SKM-1 treated with dmso at 0.1 percent for 144 hours (cell line): ENCODE results near the gene PPP2R2C.

ENCODE experiments used
- DNase-seq: peaks from one replicate; lab custom pipeline; 2025; ENCODE audit not compliant: unreplicated experiment; lab: John Stamatoyannopoulos, UW

PPP2R2C gene

GRCh38 chr4:6472387-6473263, at the start of gene PPP2R2C:
Gene PPP2R2C (minus strand): TSS chr4:6472614. CDS start chr4:6472229, 385 bp downstream.
- DNase-seq: no peak

- no peak for DNase-seq
Measured at GRCh38 chr4:6520978-6521377, 48.6 kb upstream of the PPP2R2C start.

- DNase-seq: no peak
Measured at GRCh38 chr4:6520051-6520636, 47.7 kb upstream of the PPP2R2C start.

- no peak for DNase-seq
Measured at GRCh38 chr4:6517171-6517570, 44.8 kb upstream of the PPP2R2C start.

- DNase-seq: no peak
Measured at GRCh38 chr4:6516762-6517161, 44.3 kb upstream of the PPP2R2C start.

DNA sequence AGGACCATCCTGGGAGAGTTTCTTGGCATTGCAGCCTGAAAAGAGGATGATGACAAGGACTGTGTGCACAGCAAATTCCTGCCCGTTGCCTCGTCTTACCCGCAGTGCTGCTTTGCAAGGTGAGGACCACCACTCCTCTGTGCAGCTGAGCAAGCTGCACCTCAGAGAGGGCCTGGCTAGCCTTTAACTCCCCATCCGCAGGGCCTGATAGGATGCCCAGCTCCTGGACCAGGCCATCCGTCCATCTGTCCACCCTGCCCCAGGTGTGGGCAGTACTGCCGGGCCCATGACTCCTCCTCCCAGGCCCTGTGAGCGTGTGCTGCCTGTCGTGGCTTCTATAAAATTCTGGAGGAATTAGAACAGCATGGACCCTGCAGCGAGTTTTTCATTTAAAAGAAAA, 43.9 kb upstream of the PPP2R2C start:
- DNase-seq: no peak

DNA sequence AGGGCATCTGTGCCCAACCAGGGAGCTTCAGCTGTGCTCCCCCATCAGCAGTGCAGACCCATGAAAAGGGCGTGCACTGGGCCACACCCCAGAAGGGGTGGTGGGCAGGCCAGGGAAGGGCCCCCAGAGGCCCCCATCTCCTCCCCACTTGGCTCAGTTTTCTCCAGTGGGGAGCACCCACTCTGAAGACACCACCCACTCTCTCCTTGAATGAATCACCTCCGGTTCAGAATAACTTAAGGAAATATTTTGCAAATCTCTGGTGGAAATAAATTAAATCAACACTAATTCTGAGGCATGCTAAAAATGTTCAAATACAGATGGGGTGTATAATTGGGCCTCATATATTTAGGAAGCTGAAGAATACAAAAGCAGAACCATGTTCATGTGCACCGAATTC, 41.3 kb upstream of the PPP2R2C start:
- DNase-seq: no peak

- DNase-seq: no peak
Measured at GRCh38 chr4:6509587-6509986, 37.2 kb upstream of the PPP2R2C start.

- DNase-seq: no peak
Measured at GRCh38 chr4:6507345-6507744, 34.9 kb upstream of the PPP2R2C start.

GRCh38 chr4:6506616-6507140, 34.3 kb upstream of the PPP2R2C start:
- no peak for DNase-seq

DNA sequence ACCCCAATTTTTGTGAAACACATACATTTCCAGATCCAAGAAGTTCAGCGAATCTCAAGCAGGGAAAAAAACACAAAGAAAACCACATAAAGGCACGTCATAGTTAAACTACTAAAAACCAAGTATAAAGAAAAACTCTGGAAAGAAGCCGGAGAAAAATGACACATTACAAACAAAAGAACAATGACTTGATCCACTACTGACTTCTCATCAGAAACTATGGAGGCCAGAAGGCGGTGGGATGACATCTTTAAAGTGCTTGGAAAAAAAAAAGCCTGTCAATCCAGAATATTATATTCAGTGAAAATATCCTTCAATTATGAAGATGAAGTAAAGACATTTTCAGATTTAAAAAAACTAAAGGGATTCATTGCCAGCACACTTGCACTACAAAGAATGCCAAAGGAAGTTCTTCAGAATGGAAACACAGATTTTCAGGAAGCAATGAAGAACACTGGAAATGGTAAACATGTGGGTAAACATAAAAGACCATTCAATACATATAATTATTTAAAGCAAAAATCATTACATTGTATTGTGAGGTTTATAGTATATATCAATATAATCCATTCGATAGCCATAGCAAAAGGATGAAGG, 32.6 kb upstream of the PPP2R2C start:
- DNase-seq: no peak

GRCh38 chr4:6502747-6503465, 30.5 kb upstream of the PPP2R2C start:
- DNase-seq: no peak

GRCh38 chr4:6502147-6502546, 29.7 kb upstream of the PPP2R2C start:
- no peak for DNase-seq

DNA sequence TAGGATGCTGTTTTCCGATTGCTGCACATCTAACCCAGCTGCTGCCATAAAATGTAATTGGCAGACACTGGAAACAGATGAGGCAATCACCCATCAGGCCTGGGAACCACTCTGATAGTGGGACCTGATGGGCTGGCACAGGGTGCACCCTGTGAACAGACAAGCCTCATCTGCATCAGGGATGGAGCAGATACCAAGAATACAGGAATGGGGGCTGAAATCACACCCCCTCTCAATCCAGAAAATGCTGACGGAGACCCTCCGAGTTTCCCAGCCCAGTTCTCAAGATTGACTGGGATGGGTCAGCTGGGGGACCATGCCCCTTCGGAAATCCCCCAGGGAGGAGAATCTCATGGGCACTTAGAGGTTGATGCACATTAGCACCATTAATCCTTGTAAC, 28.8 kb upstream of the PPP2R2C start:
- no peak for DNase-seq

- no peak for DNase-seq
Measured at GRCh38 chr4:6500481-6501140, 28.2 kb upstream of the PPP2R2C start.

DNA sequence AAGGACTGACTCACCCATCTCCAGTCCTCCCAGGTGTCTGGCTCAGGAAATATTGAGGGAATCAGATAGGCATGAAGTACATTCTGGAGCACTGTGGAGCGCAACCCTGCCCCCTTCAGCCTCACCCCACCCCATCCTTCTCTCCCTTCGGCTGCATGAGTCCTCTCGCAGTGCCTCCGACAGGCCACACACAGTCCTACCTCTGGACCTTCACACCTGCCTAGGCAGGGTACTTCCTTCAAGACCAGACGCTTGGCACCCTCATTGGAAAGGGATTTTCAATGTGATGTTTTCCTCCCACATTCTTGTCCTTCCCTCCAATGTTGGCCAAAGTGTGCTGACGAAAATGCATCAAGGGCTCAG, 26.8 kb upstream of the PPP2R2C start:
- no peak for DNase-seq

DNA sequence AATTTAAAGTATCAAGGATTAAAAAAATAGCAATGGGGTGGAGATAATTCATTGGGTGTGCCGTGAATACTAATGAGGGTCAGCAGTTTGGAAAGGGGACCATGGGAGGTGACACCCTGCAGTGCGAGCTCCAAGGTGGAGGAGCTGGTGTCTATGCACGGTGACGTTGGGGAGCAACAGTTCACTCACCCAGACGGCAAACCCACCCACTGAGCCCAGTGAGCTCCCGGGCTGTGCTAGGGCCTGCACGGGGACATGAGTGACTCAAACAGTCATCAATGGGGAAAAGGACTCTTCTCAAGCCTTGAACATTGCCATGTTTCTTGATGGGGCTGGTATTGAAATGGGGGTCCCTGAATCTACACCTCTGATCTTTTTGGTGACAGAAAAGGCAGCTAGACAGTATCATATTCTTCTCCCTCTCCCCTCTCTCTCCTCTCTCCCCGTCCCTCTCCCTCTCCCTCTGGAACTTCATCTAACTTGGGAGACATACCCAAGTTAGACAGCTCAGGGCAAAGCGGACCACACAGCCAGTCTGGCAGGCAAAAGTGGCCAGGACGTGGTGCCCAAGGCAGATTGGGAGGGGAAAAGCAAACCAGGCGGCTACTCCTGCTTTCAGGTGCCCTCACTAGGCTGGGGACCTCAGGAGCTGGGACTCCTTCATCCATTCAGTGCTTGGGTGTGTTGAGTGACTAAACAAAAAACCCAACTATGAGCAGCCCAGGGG, 26.3 kb upstream of the PPP2R2C start:
- DNase-seq: no peak

DNA sequence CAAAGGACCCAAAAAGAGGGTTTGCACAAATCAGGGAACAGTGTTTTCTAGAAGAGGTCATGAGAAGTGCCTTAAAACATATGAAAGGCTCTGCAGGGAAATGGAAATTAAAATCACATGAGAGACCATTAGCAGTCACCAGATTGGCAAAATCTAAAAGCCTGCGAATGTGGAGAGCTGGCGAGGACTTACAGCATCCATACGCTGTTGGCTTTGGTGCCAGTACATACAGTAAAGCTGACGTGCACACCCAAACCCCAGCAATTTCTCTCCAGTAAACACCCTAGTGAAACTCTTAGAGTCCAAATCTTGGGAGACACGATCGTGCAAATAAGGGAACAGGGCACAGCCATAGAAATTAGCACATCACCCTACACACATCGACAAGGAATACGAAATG, 25.4 kb upstream of the PPP2R2C start:
- DNase-seq: no peak

GRCh38 chr4:6495736-6496135, 23.3 kb upstream of the PPP2R2C start:
- no peak for DNase-seq

DNA sequence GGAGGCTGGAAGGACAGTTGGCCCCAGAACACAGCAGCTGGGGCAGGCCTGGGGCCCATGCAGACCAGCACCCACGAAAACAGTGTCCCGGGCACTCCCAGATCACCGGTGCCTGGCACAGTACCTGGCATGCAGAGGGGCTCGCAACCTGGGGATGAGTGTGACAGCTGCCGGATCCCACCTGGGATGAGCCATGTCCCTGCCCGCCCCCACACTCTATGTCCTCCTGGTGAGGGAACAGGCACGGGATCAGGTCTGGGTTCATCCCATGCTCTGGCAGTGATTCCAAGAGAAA, 22.8 kb upstream of the PPP2R2C start:
- no peak for DNase-seq
